ENCODE data around the gene SRP14.

DNA sequence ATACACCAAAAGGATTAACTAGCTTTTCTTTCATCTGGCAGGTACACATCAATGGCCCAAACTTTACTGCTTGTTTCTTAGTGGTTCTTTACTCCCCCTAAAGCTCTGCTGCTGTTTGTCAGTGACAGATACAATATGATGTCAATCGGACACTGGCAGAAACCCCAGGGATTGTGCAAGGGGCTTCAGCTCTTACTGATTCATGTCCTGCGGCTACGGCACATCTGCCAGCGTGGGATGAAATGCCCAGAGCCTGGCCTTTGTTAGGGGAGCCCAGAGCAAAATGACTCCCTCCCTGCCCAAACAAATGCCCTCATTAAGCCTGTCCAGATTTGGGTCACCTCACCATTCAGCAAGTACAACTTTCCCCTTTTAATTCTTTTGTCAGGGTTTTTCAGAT lies 28.3 kb downstream of the SRP14 start:
- TF ChIP-seq, protein P1, sequence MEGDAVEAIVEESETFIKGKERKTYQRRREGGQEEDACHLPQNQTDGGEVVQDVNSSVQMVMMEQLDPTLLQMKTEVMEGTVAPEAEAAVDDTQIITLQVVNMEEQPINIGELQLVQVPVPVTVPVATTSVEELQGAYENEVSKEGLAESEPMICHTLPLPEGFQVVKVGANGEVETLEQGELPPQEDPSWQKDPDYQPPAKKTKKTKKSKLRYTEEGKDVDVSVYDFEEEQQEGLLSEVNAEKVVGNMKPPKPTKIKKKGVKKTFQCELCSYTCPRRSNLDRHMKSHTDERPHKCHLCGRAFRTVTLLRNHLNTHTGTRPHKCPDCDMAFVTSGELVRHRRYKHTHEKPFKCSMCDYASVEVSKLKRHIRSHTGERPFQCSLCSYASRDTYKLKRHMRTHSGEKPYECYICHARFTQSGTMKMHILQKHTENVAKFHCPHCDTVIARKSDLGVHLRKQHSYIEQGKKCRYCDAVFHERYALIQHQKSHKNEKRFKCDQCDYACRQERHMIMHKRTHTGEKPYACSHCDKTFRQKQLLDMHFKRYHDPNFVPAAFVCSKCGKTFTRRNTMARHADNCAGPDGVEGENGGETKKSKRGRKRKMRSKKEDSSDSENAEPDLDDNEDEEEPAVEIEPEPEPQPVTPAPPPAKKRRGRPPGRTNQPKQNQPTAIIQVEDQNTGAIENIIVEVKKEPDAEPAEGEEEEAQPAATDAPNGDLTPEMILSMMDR (IDR thresholded peaks at IDR 0.05 in 2 of 3, conservative IDR thresholded peaks at IDR 0.05 in 1 of 3; ENCODE audit: borderline replicate concordance in 1 of 3, insufficient read depth in 1 of 3, low read depth in 2 of 3, low read length in 2 of 3): no peak
- TF ChIP-seq MAX (IDR thresholded peaks at IDR 0.05) (no peak), ELF1 (IDR thresholded peaks at IDR 0.05; ENCODE audit: borderline replicate concordance, low read depth) (no peak), EGR1 (IDR thresholded peaks at IDR 0.05; ENCODE audit: low read depth) (no peak), POLR2AphosphoS5 (IDR thresholded peaks at IDR 0.05; ENCODE audit: low read depth, low read length) (no peak), EZH2 (IDR thresholded peaks at IDR 0.05) (no peak)
